Testis (tissue), 3 donors: Measurements from ENCODE around the gene MOB4. TPM values are rescaled to one million over a fixed set of nuclear protein-coding genes. Genes with fewer than 3 reads are reported as not detected.

ENCODE experiments used
- DNase-seq: peaks from one replicate; pipeline ENCODE4 v3.0.0-alpha.2; 2019
- H3K27ac ChIP-seq, 2 donors: fragments of 200-600 bp; sonication (generic); one replicate each; pipeline ENCODE4 v1.5.1; 2019
- H3K27me3 ChIP-seq: fragments of 200-600 bp; sonication (generic); one replicate; pipeline ENCODE4 v1.5.1; 2019
- H3K36me3 ChIP-seq: fragments of 200-600 bp; sonication (generic); one replicate; pipeline ENCODE4 v1.5.1; 2017; ENCODE audit warnings: low read depth; ENCODE audit errors: missing control alignments
- H3K4me1 ChIP-seq: fragments of 200-600 bp; sonication (generic); one replicate; pipeline ENCODE4 v1.5.1; 2019
- H3K4me3 ChIP-seq, 2 donors: fragments of 200-600 bp; sonication (generic); one replicate each; pipeline ENCODE4 v1.5.1; 2017 to 2019
- H3K9me3 ChIP-seq: fragments of 200-600 bp; sonication (generic); one replicate; pipeline ENCODE4 v1.5.1; 2017
- POLR2A ChIP-seq: fragments of 450-650 bp; IDR thresholded peaks from one replicate; pipeline ENCODE4 v1.6.1; 2017; ENCODE audit warnings: antibody characterized with exemption, mild to moderate bottlenecking, moderate library complexity
- WGBS, 2 donors: methylation state at CpG; one replicate each; pipeline ENCODE4 v1.1.5; 2018; 5-methylcytosine and 5-hydroxymethylcytosine counted together
- intact Hi-C: fragments of 100-400 bp; cut with DNase I; formaldehyde crosslinking; loops from one replicate; pipeline ENCODE4 v1.15.1; 2023; ENCODE audit warnings: low total_unique reads
- polyA plus RNA-seq: library from polyadenylated mRNA; stranded (reverse); fragments of 350-450 nt; fragmentation: Illumina TruSeq; extraction: RNeasy Lipid Tissue Mini Kit (QIAGEN cat#74804); gene quantifications from one replicate; pipeline ENCODE4 v1.2.3, GENCODE V29; 2014; ENCODE audit warnings: low read depth, low replicate concordance; ENCODE audit not compliant: insufficient read depth
- total RNA-seq, 2 donors: library from RNA; depleted of rRNA; stranded (reverse); fragments of >200 nt; gene quantifications; one replicate each; pipeline ENCODE4 v1.2.3, GENCODE V29; 2016
- TF ChIP-seq, protein P1 (sequence below), 3 experiments: fragments of 450-650 bp in 2 of 3; fragments of 200-600 bp in 1 of 3; sonication (generic) in 1 of 3; IDR thresholded peaks; one replicate each; pipeline ENCODE4 v1.5.1; 2016 to 2019; ENCODE audit warnings: antibody characterized with exemption in 3 of 3, mild to moderate bottlenecking in 2 of 3, moderate library complexity in 1 of 3

MOB4 gene
- total and polyA plus RNA-seq, 3 donors from 2014 or later = 10.7 to 17.6 (median 13.8) TPM

DNA sequence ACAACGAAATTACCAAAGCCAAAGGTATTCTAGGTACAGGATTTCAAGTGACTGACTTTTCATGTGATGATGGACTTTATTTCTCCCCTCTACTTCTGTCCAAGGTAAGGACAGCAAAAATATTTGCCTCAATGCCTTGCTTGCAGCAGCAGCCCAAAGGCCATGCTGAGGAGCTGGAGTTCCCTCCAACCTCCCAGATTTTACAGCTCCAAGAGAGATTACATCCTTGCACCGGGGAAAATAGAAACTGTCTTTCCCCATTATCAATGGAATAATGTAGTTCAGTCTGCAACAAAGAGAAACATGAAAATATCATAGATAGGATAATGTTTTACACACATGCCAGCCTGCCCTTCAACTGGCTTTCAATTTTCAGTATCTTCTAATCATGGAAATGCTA is 29.7 kb upstream of the MOB4 start:
- Histone ChIP-seq H3K36me3 (no peaks in the 10 kb centered on the region), H3K9me3 (no peaks in the 10 kb centered on the region), H3K4me3 (no peak overlapping the region), H3K27me3 (no peaks in the 10 kb centered on the region), H3K27ac (no peak overlapping the region), H3K4me1 (no peaks in the 10 kb centered on the region)
- 69 to 76% methylated on average over 2 of the region's 2 CpGs for WGBS, 2 donors
- TF ChIP-seq POLR2A = no peak
- TF ChIP-seq, protein P1, sequence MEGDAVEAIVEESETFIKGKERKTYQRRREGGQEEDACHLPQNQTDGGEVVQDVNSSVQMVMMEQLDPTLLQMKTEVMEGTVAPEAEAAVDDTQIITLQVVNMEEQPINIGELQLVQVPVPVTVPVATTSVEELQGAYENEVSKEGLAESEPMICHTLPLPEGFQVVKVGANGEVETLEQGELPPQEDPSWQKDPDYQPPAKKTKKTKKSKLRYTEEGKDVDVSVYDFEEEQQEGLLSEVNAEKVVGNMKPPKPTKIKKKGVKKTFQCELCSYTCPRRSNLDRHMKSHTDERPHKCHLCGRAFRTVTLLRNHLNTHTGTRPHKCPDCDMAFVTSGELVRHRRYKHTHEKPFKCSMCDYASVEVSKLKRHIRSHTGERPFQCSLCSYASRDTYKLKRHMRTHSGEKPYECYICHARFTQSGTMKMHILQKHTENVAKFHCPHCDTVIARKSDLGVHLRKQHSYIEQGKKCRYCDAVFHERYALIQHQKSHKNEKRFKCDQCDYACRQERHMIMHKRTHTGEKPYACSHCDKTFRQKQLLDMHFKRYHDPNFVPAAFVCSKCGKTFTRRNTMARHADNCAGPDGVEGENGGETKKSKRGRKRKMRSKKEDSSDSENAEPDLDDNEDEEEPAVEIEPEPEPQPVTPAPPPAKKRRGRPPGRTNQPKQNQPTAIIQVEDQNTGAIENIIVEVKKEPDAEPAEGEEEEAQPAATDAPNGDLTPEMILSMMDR (IDR thresholded peaks at IDR 0.05) = no peak
- no peak for DNase-seq
- intact Hi-C loops = no loop called here

DNA sequence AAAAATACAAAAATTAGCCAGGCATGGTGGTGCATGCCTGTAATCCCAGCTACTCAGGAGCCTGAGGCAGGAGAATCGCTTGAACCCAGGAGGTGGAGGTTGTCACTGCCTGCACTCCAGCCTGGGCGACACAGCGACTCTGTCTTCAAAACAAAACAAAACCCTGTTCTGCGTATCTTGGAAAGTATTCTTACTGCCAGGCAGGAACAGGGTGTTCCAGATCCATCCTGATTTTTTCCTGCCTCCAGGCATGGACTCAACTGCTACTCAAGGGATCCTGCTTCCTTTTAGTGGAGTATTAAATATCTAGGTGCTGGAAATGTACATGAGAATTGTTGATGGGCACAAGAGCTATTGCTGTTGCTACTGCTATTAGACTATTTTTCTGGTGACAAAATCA is 28.5 kb upstream of the MOB4 start:
- no peak for DNase-seq
- no peaks in the 10 kb centered on the region for H3K4me1 ChIP-seq
- H3K27me3 ChIP-seq = no peaks in the 10 kb centered on the region
- peak overlapping the region in 1 of 2 donors; percentile 14 for H3K27ac ChIP-seq
- H3K36me3 ChIP-seq = no peaks in the 10 kb centered on the region
- H3K9me3 ChIP-seq = no peaks in the 10 kb centered on the region
- WGBS, 2 donors = 48 to 71% methylated on average over 4 of the region's 4 CpGs
- intact Hi-C loops = no loop called here
- no peak overlapping the region for H3K4me3 ChIP-seq
- no peak for TF ChIP-seq POLR2A
- TF ChIP-seq, protein P1 (IDR thresholded peaks at IDR 0.05) = no peak

DNA sequence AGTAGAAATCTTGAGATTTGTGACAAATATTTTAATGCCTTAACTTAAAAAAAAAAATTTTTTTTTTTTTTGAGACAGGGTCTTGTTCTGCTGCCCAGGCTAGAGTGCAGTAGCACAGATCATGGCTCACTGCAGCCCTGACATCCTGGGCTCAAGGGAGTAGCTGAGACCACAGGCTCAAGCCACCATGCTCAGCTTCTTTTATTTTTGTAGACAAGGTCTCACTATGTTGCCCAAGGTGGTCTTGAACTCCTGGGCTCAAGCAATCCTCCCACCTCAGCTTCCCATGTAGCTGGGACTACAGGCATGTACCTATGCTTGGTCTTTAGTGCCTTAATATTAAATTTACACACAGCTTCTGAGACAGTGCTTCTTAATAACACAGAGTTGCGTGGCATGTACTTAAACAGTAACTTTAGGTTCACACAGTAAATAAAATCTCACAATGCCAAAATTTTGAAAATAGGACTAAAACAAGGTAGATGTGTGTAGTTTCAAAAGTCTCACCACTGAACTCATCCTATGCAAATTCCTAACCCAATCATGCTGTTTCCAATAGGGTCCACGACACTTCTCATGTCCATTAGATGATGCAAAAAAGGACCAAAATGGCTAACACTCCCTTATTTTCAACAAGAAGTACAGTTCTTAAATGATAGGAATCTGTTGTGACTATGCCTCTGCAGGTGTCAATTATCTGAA is 20.3 kb upstream of the MOB4 start:
- no peak for DNase-seq
- H3K4me1 ChIP-seq = peaks cover 12% of the 10 kb centered on the region
- intact Hi-C loops = no loop called here
- no peak overlapping the region for H3K4me3 ChIP-seq
- H3K27ac ChIP-seq = no peak overlapping the region
- 92 to 98% methylated on average over 2 of the region's 2 CpGs for WGBS, 2 donors
- H3K9me3 ChIP-seq = no peaks in the 10 kb centered on the region
- no peaks in the 10 kb centered on the region for H3K36me3 ChIP-seq
- no peaks in the 10 kb centered on the region for H3K27me3 ChIP-seq
- no peak for TF ChIP-seq POLR2A

DNA sequence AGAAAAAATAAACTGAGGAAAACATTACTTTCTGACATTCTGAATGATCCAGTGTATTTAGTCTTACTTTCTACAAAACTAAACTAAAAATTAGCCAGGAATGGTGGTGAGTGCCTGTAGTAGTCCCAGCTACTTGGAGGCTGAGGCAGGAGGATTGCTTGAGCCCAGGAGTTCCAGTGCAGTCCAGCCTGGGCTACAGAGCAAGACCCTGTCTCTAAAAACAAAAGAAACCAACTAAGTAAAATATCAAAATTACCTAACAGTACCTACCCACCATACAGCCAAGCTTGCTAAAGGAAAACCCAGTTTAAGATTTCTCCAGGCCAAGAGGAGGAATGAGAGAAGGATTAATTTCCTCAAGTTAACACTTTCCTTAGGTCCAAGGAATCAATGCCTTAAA is 19.2 kb upstream of the MOB4 start:
- peak overlapping the region in 1 of 2 donors; percentile 6 for H3K27ac ChIP-seq

DNA sequence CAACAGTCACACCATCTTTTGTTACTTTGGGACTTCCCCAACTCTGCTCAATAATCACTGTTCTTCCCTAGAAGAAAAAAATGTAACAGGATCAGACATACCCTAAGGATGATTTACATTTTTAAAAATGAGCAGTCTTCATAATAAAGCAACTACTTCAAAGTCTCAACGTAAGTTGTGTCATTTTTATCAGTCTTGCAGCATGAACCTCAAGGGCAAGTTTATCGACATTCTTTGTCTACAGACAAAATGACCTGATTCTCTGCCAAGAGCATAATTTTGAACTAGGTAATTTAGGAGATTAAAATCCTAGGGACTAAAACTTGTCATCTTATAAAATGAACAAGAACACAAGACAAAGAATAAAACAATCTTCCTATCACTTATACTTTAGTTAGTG is 18.5 kb upstream of the MOB4 start:
- Histone ChIP-seq H3K9me3 (no peaks in the 10 kb centered on the region), H3K27me3 (no peaks in the 10 kb centered on the region), H3K36me3 (no peaks in the 10 kb centered on the region), H3K4me3 (no peak overlapping the region), H3K4me1 (peaks cover 23% of the 10 kb centered on the region), H3K27ac (peak overlapping the region; percentile 23 to 99)
- intact Hi-C loops = no loop called here
- DNase-seq = no peak
- 21 to 25% methylated on average over 2 of the region's 2 CpGs for WGBS, 2 donors
- TF ChIP-seq, protein P1 (IDR thresholded peaks at IDR 0.05) = no peak
- TF ChIP-seq POLR2A = no peak

More for the DNA sequence above, 19.2 kb upstream of the MOB4 start:
- no peak for TF ChIP-seq POLR2A
- TF ChIP-seq, protein P1 (IDR thresholded peaks at IDR 0.05) = no peak
- no peaks in the 10 kb centered on the region for H3K9me3 ChIP-seq
- H3K4me3 ChIP-seq = no peak overlapping the region
- H3K36me3 ChIP-seq = no peaks in the 10 kb centered on the region
- DNase-seq = no peak
- H3K27me3 ChIP-seq = no peaks in the 10 kb centered on the region
- H3K4me1 ChIP-seq = peaks cover 18% of the 10 kb centered on the region
- intact Hi-C loops = no loop called here
